GM21515 (cell line): Measurements from ENCODE around the gene TPGS2.
"Not testable (repeated sequence)": the region's sequence is repeated elsewhere in the genome, so short reads cannot be mapped to it uniquely, and the experiment has no call there.

ENCODE experiments used
- ATAC-seq: cut with Tn5 transposase; IDR thresholded peaks from one replicate; pipeline ENCODE4 v1.9.1; 2021; ENCODE audit not compliant: unreplicated experiment

Gene TPGS2

GRCh38 chr18:36828630-36829361 lies at the start of gene TPGS2, which contains the start of gene KIAA1328:
Gene TPGS2, minus strand, starts transcription at chr18:36829002. Its CDS starts 235 bp downstream, at chr18:36828767.
Gene KIAA1328, plus strand, starts transcription at chr18:36829127. Its CDS starts 12 bp downstream, at chr18:36829139.
- peak; percentile 96 for ATAC-seq

GRCh38 chr18:36873826-36874225 lies 45.0 kb upstream of the TPGS2 start:
- not testable (repeated sequence) for ATAC-seq

- no peak for ATAC-seq
Observed at GRCh38 chr18:36872329-36872728, 43.5 kb upstream of the TPGS2 start.

- no peak for ATAC-seq
Observed at GRCh38 chr18:36871801-36872200, 43.0 kb upstream of the TPGS2 start.

GRCh38 chr18:36867056-36867455 lies 38.3 kb upstream of the TPGS2 start:
- no peak for ATAC-seq

- no peak for ATAC-seq
Observed at GRCh38 chr18:36862182-36862581, 33.4 kb upstream of the TPGS2 start.

GRCh38 chr18:36856815-36857214 lies 28.0 kb upstream of the TPGS2 start:
- no peak for ATAC-seq

GRCh38 chr18:36851202-36851590 lies 22.4 kb upstream of the TPGS2 start:
- ATAC-seq: no peak

GRCh38 chr18:36850527-36851201 lies 21.9 kb upstream of the TPGS2 start:
- no peak for ATAC-seq

GRCh38 chr18:36849288-36850006 lies 20.6 kb upstream of the TPGS2 start:
- no peak for ATAC-seq

GRCh38 chr18:36848609-36849008 lies 19.8 kb upstream of the TPGS2 start:
- no peak for ATAC-seq

GRCh38 chr18:36843784-36844183 lies 15.0 kb upstream of the TPGS2 start:
- ATAC-seq: no peak

- ATAC-seq: no peak
Observed at GRCh38 chr18:36843199-36843598, 14.4 kb upstream of the TPGS2 start.

- no peak for ATAC-seq
Observed at GRCh38 chr18:36839835-36840234, 11.0 kb upstream of the TPGS2 start.

GRCh38 chr18:36835927-36836326 lies 7.1 kb upstream of the TPGS2 start:
- no peak for ATAC-seq

GRCh38 chr18:36833120-36833519 lies 4.3 kb upstream of the TPGS2 start:
- ATAC-seq: no peak

GRCh38 chr18:36831139-36831538 lies 2.3 kb upstream of the TPGS2 start:
- ATAC-seq: no peak

GRCh38 chr18:36830158-36830495 lies 1.3 kb upstream of the TPGS2 start:
- ATAC-seq: no peak

GRCh38 chr18:36829362-36830157 lies 758 bp upstream of the TPGS2 start:
- no peak for ATAC-seq

GRCh38 chr18:36828157-36828629 lies 609 bp downstream of the TPGS2 start:
- ATAC-seq: peak; percentile 0

- no peak for ATAC-seq
Observed at GRCh38 chr18:36826556-36826955, 2.2 kb downstream of the TPGS2 start.
